LNCAP (cell line): ENCODE data around the gene NPM3.

Experiments
- CTCF ChIP-seq: fragments of 450-650 bp; IDR thresholded peaks from 2 replicates; pipeline ENCODE4 v1.5.1; 2017; ENCODE audit warnings: mild to moderate bottlenecking

Gene NPM3

GRCh38 chr10:101816913-101817336 lies 33.7 kb upstream of the NPM3 start:
- no peak for TF ChIP-seq CTCF

GRCh38 chr10:101816376-101816775 lies 33.1 kb upstream of the NPM3 start:
- TF ChIP-seq CTCF = no peak

- TF ChIP-seq CTCF = no peak
Measured at GRCh38 chr10:101814466-101815071, 31.3 kb upstream of the NPM3 start.

- TF ChIP-seq CTCF = no peak
Measured at GRCh38 chr10:101812606-101813005, 29.4 kb upstream of the NPM3 start.

- no peak for TF ChIP-seq CTCF
Measured at GRCh38 chr10:101807158-101807557, 23.9 kb upstream of the NPM3 start.

- TF ChIP-seq CTCF = no peak
Measured at GRCh38 chr10:101803511-101803910, 20.3 kb upstream of the NPM3 start.

- no peak for TF ChIP-seq CTCF
Measured at GRCh38 chr10:101797403-101798059, 14.3 kb upstream of the NPM3 start.
